HG03139 (cell line): Measurements from ENCODE around the gene EPB41L4A.
A peak's percentile ranks its signal among the peaks of the same experiment; 100 is the strongest.

Source experiments
- ATAC-seq: cut with Tn5 transposase; IDR thresholded peaks from one replicate; pipeline ENCODE4 v1.9.1; 2021; ENCODE audit not compliant: unreplicated experiment

EPB41L4A gene

GRCh38 chr5:112165897-112166737 is 253.0 kb downstream of the EPB41L4A start:
- no peak for ATAC-seq

DNA sequence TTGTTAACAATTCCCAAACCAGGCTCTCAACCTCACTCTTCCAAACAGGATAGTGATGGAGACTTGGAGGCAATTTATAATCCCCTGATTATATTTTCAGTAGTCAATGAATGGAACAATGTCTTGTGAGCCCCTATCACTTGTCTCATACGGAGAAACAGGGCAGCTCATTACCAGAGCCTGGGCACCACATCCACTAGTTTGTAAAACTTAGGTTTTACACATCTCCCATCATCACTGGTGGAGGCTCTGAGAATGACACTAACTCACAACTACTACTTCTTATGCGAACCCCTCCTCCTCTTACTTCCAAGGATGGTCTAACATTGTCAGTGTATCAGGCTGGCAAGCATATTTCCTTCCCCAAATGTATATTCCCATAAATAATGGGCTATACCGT is 253.7 kb downstream of the EPB41L4A start:
- no peak for ATAC-seq

GRCh38 chr5:112163435-112163834 is 255.6 kb downstream of the EPB41L4A start:
- no peak for ATAC-seq

DNA sequence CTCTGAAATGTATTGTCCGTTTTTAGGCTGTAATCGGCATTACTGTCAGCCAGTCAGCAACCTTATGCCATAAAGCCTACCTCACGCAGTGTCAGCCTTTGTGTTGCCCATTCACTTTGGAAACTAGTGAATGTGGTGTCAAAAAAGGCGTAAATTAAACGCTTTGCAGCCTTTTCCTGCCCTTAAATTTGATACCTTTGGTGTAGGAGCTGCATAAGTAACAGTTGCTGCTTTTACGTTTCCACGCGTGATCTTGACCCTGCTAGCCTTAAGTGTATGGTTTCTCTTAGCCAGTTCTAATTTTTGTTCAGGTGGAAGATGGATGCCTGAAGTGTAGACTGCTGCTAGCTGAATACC is 257.7 kb downstream of the EPB41L4A start:
- no peak for ATAC-seq

- peak; percentile 97 for ATAC-seq
Observed at GRCh38 chr5:112160652-112161391, 258.3 kb downstream of the EPB41L4A start.

DNA sequence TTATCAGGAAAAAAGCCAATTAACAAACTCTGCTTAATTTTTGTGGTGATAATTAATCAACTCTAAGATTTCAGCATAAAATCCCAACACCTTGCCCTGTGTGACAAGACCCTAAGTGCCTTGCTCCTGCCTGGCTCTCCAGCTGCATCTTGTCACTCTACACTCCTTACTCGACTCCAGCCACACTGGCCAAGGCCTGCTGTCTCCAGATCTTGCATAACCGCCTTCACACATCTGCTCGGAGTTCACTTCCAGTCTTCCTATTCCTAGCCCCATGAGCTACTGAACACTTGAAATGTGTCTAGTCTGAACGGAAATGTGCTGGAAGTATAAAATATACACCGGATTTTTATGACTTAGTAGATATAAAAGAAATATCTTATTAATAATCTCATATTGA is 259.6 kb downstream of the EPB41L4A start:
- no peak for ATAC-seq

- no peak for ATAC-seq
Observed at GRCh38 chr5:112156211-112156610, 262.9 kb downstream of the EPB41L4A start.

- no peak for ATAC-seq
Observed at GRCh38 chr5:112154940-112155686, 264.0 kb downstream of the EPB41L4A start.

GRCh38 chr5:112149727-112150126 is 269.4 kb downstream of the EPB41L4A start:
- no peak for ATAC-seq

DNA sequence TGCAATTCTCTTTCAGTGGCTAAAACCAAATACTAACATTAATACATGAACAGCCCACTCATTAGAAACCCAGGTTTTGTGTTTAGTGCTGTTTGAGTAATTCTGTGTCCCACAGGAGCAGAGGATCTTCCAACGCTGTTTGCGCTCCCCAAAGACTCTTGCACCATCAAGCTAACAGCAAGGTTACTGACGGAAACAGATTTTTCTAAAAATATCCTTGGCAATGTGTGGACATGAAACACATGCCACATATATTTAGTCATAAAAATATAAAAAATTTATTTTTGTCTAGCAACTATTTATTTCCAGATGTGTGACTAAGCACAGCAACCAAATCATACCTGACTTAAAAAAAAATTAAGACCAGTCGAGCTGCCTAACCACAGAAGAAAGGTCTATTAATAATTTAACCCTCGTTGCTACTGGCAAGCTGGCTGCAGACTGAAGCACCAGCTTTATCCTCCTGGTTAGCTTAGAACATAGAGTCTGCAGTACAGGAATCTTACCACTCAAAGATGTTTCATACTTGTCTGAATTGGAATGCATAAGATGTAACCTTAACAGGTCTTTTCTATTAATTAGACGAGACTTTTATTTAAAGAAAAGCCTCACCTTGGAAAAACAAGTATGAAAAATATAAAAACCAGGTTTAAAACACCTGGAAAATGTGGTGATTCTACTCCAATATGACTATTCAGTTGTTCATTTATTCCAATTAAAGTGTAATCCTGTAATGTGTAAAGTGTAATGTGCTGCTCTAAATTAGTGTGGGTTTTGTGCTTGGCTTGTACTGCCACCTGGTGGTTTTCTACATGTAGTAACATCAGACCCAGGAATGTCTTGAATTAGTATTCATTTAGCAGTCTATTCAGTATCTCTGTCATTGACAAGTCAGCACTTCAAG is 272.5 kb downstream of the EPB41L4A start:
- ATAC-seq = peak; percentile 74

- ATAC-seq = no peak
Observed at GRCh38 chr5:112143690-112144089, 275.4 kb downstream of the EPB41L4A start.

GRCh38 chr5:112142769-112143270 is 276.3 kb downstream of the EPB41L4A start:
- ATAC-seq = no peak

- ATAC-seq = no peak
Observed at GRCh38 chr5:112141582-112141981, 277.5 kb downstream of the EPB41L4A start.

GRCh38 chr5:112138526-112138925 is 280.6 kb downstream of the EPB41L4A start:
- no peak for ATAC-seq

DNA sequence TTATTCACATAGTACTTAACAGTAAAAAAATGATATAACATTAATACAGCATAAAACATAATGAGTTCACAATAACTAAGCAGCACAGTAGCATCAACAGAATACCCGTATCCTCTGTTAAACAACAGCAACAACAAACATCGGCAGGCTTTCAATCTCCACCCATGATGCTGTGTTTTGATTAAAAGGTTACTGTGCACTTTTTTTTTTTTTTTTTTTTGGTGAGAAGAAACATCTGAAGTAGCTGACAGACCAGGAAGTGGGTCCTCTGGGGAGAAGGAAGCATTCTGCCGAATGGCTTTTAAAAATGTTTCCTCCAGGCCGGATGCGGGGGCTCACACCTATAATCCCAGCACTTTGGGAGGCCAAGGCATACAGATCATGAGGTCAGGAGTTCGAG is 282.3 kb downstream of the EPB41L4A start:
- ATAC-seq = no peak

DNA sequence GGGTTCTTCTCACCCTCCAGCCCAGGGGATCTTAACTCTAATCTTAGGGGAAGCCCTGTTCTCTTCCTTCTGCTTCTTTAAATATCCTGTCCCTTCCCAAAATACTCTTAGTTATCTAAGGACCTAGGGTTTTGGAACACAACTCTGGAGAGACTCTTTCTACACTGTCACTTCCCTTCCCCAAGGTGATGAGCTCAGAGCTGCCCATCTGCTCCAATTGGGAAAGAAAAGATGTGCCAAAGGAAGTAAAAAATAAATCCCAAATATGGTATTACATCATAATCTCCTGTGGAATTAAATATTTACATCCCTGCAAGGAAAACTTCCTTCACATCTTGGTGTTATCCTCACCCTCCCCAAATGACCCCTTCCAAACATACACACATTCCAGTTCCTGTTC is 291.2 kb downstream of the EPB41L4A start:
- no peak for ATAC-seq

- no peak for ATAC-seq
Observed at GRCh38 chr5:112126982-112127381, 292.1 kb downstream of the EPB41L4A start.

- no peak for ATAC-seq
Observed at GRCh38 chr5:112125903-112126302, 293.2 kb downstream of the EPB41L4A start.

DNA sequence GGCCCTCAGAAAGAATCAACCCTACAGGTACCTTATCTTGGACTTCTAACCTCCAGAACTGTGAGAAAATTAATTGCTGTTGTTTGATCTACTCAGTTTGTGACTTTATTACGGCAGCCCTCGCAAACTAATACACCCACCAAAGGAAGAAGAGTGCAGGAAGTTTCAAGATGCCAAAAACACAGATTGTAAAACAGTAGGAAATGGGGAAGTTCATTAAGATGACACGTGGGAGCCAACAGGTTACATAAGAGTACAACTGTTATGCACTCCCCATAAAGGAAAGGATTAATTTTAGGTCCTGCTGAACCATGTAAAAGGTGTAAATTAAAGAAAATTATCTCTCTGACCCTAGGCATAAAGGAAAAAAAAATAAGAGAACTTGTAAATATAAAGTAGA is 294.3 kb downstream of the EPB41L4A start:
- ATAC-seq = no peak

GRCh38 chr5:112123086-112123485 is 296.0 kb downstream of the EPB41L4A start:
- ATAC-seq = no peak
